ENCODE measurements around the gene MBOAT1. TPM values are rescaled to one million over a fixed set of nuclear protein-coding genes. Genes with fewer than 3 reads are reported as not detected.
"Not testable (repeated sequence)": the region's sequence is repeated elsewhere in the genome, so short reads cannot be mapped to it uniquely, and the experiment has no call there.

The MBOAT1 gene
- total RNA-seq, 2 experiments from 2014 or later, result not detected

- intact Hi-C loops (cut with micrococcal nuclease; ENCODE audit: unreplicated experiment), result no loop called here
- POLR2A ChIA-PET, result interaction anchor here (0.6 kb wide), 1 partner anchor 219 kb away, joined by 4 read pairs; no protein-coding TSS in a partner anchor
Measured at GRCh38 chr6:20146291-20146690, 66.0 kb downstream of the MBOAT1 start.

GRCh38 chr6:20142866-20143265 is 69.4 kb downstream of the MBOAT1 start:
- BruUV-seq (replicated peaks), result no TSS peak

More at GRCh38 chr6:20146291-20146690, 66.0 kb downstream of the MBOAT1 start:
- no peaks in the 10 kb centered on the region for H3K4me1 ChIP-seq (ENCODE audit: insufficient read depth, low read length, poor library complexity, severe bottlenecking)
- H3K4me3 ChIP-seq (ENCODE audit: low read depth, low read length, poor library complexity, severe bottlenecking), result no peak overlapping the region
- CTCF ChIA-PET (ENCODE audit: unreplicated experiment), result no interaction called here
- TF ChIP-seq EZH2phosphoT487 (IDR thresholded peaks at IDR 0.05; ENCODE audit: borderline replicate concordance, low read depth, low read length), result no peak
- TF ChIP-seq, protein P1, sequence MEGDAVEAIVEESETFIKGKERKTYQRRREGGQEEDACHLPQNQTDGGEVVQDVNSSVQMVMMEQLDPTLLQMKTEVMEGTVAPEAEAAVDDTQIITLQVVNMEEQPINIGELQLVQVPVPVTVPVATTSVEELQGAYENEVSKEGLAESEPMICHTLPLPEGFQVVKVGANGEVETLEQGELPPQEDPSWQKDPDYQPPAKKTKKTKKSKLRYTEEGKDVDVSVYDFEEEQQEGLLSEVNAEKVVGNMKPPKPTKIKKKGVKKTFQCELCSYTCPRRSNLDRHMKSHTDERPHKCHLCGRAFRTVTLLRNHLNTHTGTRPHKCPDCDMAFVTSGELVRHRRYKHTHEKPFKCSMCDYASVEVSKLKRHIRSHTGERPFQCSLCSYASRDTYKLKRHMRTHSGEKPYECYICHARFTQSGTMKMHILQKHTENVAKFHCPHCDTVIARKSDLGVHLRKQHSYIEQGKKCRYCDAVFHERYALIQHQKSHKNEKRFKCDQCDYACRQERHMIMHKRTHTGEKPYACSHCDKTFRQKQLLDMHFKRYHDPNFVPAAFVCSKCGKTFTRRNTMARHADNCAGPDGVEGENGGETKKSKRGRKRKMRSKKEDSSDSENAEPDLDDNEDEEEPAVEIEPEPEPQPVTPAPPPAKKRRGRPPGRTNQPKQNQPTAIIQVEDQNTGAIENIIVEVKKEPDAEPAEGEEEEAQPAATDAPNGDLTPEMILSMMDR (conservative IDR thresholded peaks at IDR 0.05; ENCODE audit: low read length), result no peak
- no peaks in the 10 kb centered on the region for H3K79me2 ChIP-seq (ENCODE audit: insufficient read depth, low read depth, low read length)
- no peak overlapping the region for H2AFZ ChIP-seq (ENCODE audit: low read length)
- no peak overlapping the region for H3K27ac ChIP-seq (ENCODE audit: low read depth, low read length, poor library complexity, severe bottlenecking)
- no TSS peak for BruUV-seq (replicated peaks)
- no peaks in the 10 kb centered on the region for H3K9me3 ChIP-seq (ENCODE audit: low read length)
- H3K4me2 ChIP-seq (ENCODE audit: low read length), result no peak overlapping the region
- H4K20me1 ChIP-seq (ENCODE audit: insufficient read depth, low read length), result no peaks in the 10 kb centered on the region
- no peaks in the 10 kb centered on the region for H3K9me2 ChIP-seq (ENCODE audit: insufficient read depth, low read length)
- no peak for DNase-seq (ENCODE audit: low spot score)
- no peaks in the 10 kb centered on the region for H3K36me3 ChIP-seq (ENCODE audit: insufficient read depth, low read length)

DNA sequence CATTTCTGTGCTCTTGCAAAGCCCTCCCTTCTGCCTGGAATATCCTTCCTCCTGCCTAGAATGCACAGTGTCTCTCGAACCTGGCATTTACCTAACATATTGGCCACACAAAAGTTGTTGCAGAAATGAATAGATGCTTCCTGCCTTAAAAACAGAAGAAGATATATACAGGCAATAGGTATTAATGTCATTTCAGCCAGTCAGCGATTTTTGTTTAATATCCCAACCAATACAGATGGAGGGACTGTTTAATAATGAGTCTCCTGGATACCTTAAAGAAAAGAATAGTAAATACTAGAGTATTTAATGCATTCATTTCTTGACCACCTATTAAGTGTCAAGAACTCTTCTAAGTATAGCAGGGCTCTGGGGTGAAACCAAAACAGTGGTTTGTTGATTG is 70.3 kb downstream of the MBOAT1 start:
- POLR2A ChIA-PET, result no interaction called here
- H3K9me2 ChIP-seq (ENCODE audit: insufficient read depth, low read length), result no peaks in the 10 kb centered on the region
- no peaks in the 10 kb centered on the region for H3K9me3 ChIP-seq (ENCODE audit: low read length)
- no peaks in the 10 kb centered on the region for H3K36me3 ChIP-seq (ENCODE audit: insufficient read depth, low read length)
- intact Hi-C loops (cut with micrococcal nuclease; ENCODE audit: unreplicated experiment), result no loop called here
- H3K4me1 ChIP-seq (ENCODE audit: insufficient read depth, low read length, poor library complexity, severe bottlenecking), result no peaks in the 10 kb centered on the region
- H3K4me2 ChIP-seq (ENCODE audit: low read length), result no peak overlapping the region
- no peak overlapping the region for H3K27ac ChIP-seq (ENCODE audit: low read depth, low read length, poor library complexity, severe bottlenecking)
- CTCF ChIA-PET (ENCODE audit: unreplicated experiment), result no interaction called here
- H3K4me3 ChIP-seq (ENCODE audit: low read depth, low read length, poor library complexity, severe bottlenecking), result no peak overlapping the region
- H4K20me1 ChIP-seq (ENCODE audit: insufficient read depth, low read length), result no peaks in the 10 kb centered on the region
- no peaks in the 10 kb centered on the region for H3K79me2 ChIP-seq (ENCODE audit: insufficient read depth, low read depth, low read length)
- DNase-seq (ENCODE audit: low spot score), result no peak
- H2AFZ ChIP-seq (ENCODE audit: low read length), result no peak overlapping the region
- no peak for TF ChIP-seq EZH2phosphoT487 (IDR thresholded peaks at IDR 0.05; ENCODE audit: borderline replicate concordance, low read depth, low read length)
- TF ChIP-seq, protein P1 (conservative IDR thresholded peaks at IDR 0.05; ENCODE audit: low read length), result no peak
- BruUV-seq (replicated peaks), result no TSS peak

More at GRCh38 chr6:20142866-20143265, 69.4 kb downstream of the MBOAT1 start:
- Histone ChIP-seq H3K27ac (ENCODE audit: low read depth, low read length, poor library complexity, severe bottlenecking) (no peak overlapping the region), H3K4me1 (ENCODE audit: insufficient read depth, low read length, poor library complexity, severe bottlenecking) (no peaks in the 10 kb centered on the region), H3K79me2 (ENCODE audit: insufficient read depth, low read depth, low read length) (no peaks in the 10 kb centered on the region), H2AFZ (ENCODE audit: low read length) (no peak overlapping the region), H3K4me3 (ENCODE audit: low read depth, low read length, poor library complexity, severe bottlenecking) (no peak overlapping the region), H4K20me1 (ENCODE audit: insufficient read depth, low read length) (no peaks in the 10 kb centered on the region), H3K9me3 (ENCODE audit: low read length) (no peaks in the 10 kb centered on the region), H3K4me2 (ENCODE audit: low read length) (no peak overlapping the region), H3K36me3 (ENCODE audit: insufficient read depth, low read length) (no peaks in the 10 kb centered on the region), H3K9me2 (ENCODE audit: insufficient read depth, low read length) (no peaks in the 10 kb centered on the region)
- ChIA-PET POLR2A (no interaction called here), CTCF (ENCODE audit: unreplicated experiment) (no interaction called here)
- DNase-seq (ENCODE audit: low spot score), result no peak
- intact Hi-C loops (cut with micrococcal nuclease; ENCODE audit: unreplicated experiment), result no loop called here
- TF ChIP-seq, protein P1 (conservative IDR thresholded peaks at IDR 0.05; ENCODE audit: low read length), result no peak
- no peak for TF ChIP-seq EZH2phosphoT487 (IDR thresholded peaks at IDR 0.05; ENCODE audit: borderline replicate concordance, low read depth, low read length)

- H2AFZ ChIP-seq (ENCODE audit: low read length); DNase-seq (ENCODE audit: low spot score); H3K4me2 ChIP-seq (ENCODE audit: low read length); H4K20me1 ChIP-seq (ENCODE audit: insufficient read depth, low read length); H3K79me2 ChIP-seq (ENCODE audit: insufficient read depth, low read depth, low read length); H3K9me3 ChIP-seq (ENCODE audit: low read length); CTCF ChIA-PET (ENCODE audit: unreplicated experiment); H3K4me3 ChIP-seq (ENCODE audit: low read depth, low read length, poor library complexity, severe bottlenecking); intact Hi-C loops (cut with micrococcal nuclease; ENCODE audit: unreplicated experiment); H3K27ac ChIP-seq (ENCODE audit: low read depth, low read length, poor library complexity, severe bottlenecking); H3K9me2 ChIP-seq (ENCODE audit: insufficient read depth, low read length); POLR2A ChIA-PET; H3K4me1 ChIP-seq (ENCODE audit: insufficient read depth, low read length, poor library complexity, severe bottlenecking); BruUV-seq (replicated peaks); H3K36me3 ChIP-seq (ENCODE audit: insufficient read depth, low read length): not testable (repeated sequence)
Measured at GRCh38 chr6:20139127-20139963, 72.9 kb downstream of the MBOAT1 start.
